GM19463 (cell line): ENCODE data around the gene MBD6.

Experiments
- ATAC-seq: cut with Tn5 transposase; IDR thresholded peaks from one replicate; pipeline ENCODE4 v1.9.1; 2021; ENCODE audit warnings: mild to moderate bottlenecking, moderate library complexity; ENCODE audit not compliant: unreplicated experiment

The MBD6 gene

GRCh38 chr12:57525615-57526383, 3.2 kb downstream of the MBD6 start:
- ATAC-seq = no peak

GRCh38 chr12:57526477-57527126, 4.0 kb downstream of the MBD6 start:
- no peak for ATAC-seq

- ATAC-seq = no peak
Measured at GRCh38 chr12:57527184-57527583, 4.6 kb downstream of the MBD6 start.

- no peak for ATAC-seq
Measured at GRCh38 chr12:57528176-57528575, 5.6 kb downstream of the MBD6 start.

GRCh38 chr12:57528831-57529555, 6.4 kb downstream of the MBD6 start:
- ATAC-seq = no peak

GRCh38 chr12:57529831-57530230, 7.2 kb downstream of the MBD6 start:
- no peak for ATAC-seq

- no peak for ATAC-seq
Measured at GRCh38 chr12:57530396-57531142, 7.9 kb downstream of the MBD6 start.

GRCh38 chr12:57531836-57532235, 9.2 kb downstream of the MBD6 start:
- no peak for ATAC-seq

- no peak for ATAC-seq
Measured at GRCh38 chr12:57533108-57533507, 10.5 kb downstream of the MBD6 start.

GRCh38 chr12:57534250-57534649, 11.6 kb downstream of the MBD6 start:
- ATAC-seq = no peak

GRCh38 chr12:57534991-57535543, 12.4 kb downstream of the MBD6 start:
- ATAC-seq = no peak

- ATAC-seq = no peak
Measured at GRCh38 chr12:57535764-57536596, 13.4 kb downstream of the MBD6 start.

- no peak for ATAC-seq
Measured at GRCh38 chr12:57536597-57536942, 13.9 kb downstream of the MBD6 start.

- ATAC-seq = no peak
Measured at GRCh38 chr12:57539134-57539768, 16.6 kb downstream of the MBD6 start.

GRCh38 chr12:57541001-57541400, 18.4 kb downstream of the MBD6 start:
- no peak for ATAC-seq

GRCh38 chr12:57541717-57542116, 19.1 kb downstream of the MBD6 start:
- ATAC-seq = no peak

GRCh38 chr12:57543581-57543980, 21.0 kb downstream of the MBD6 start:
- ATAC-seq = no peak

GRCh38 chr12:57545809-57546437, 23.3 kb downstream of the MBD6 start:
- ATAC-seq = no peak
